H1 (cell line): ENCODE results near the gene ANKS1B. TPM values are rescaled to one million over a fixed set of nuclear protein-coding genes. Genes with fewer than 3 reads are reported as not detected.

Source experiments
- CTCF ChIA-PET: fragments of 300-600 bp; sonication (Branson Sonifier 250); formaldehyde crosslinking; loops from one replicate; lab custom pipeline; 2021; ENCODE audit not compliant: partially characterized antibody; lab: Charles Lee
- POLR2A ChIA-PET: fragments of 300-600 bp; sonication (Branson Sonifier 250); formaldehyde crosslinking; loops from one replicate; lab custom pipeline; 2021; ENCODE audit warnings: inconsistent platforms; ENCODE audit not compliant: partially characterized antibody; lab: Charles Lee
- DNase-seq, 2 experiments: peaks; one replicate each; pipeline versions ENCODE4 v3.0.0 to v3.0.0-alpha.2; 2010 to 2022; ENCODE audit warnings: low spot score in 2 of 2, low read depth in 1 of 2, mixed read lengths in 1 of 2
- FAIRE-seq: peaks from 2 replicates; lab custom pipeline; 2011; peaks lifted over from hg19 to GRCh38; lab: Jason Lieb, UNC
- H2AFZ ChIP-seq: 2 replicates; pipeline ENCODE4 v1.8.1; 2012; ENCODE audit warnings: low read length, inconsistent platforms
- H2AK5ac ChIP-seq: 2 replicates; pipeline ENCODE4 v1.6.1; 2013; ENCODE audit warnings: low read depth, low read length
- H2BK120ac ChIP-seq: replicated peaks from 2 replicates; pipeline ENCODE3; 2013; ENCODE audit warnings: low read depth, low read length, inconsistent platforms
- H2BK12ac ChIP-seq: 2 replicates; pipeline ENCODE4 v1.6.1; 2013; ENCODE audit warnings: low read depth, low read length
- H2BK15ac ChIP-seq: 2 replicates; pipeline ENCODE4 v1.6.1; 2013; ENCODE audit warnings: low read length
- H2BK20ac ChIP-seq: 2 replicates; pipeline ENCODE4 v1.6.1; 2013; ENCODE audit warnings: low read length
- H2BK5ac ChIP-seq: 2 replicates; pipeline ENCODE4 v1.6.1; 2013; ENCODE audit warnings: low read depth, low read length
- H3K14ac ChIP-seq: 2 replicates; pipeline ENCODE4 v1.6.1; 2013; ENCODE audit warnings: inconsistent platforms; ENCODE audit not compliant: insufficient read length
- H3K18ac ChIP-seq: 2 replicates; pipeline ENCODE4 v1.6.1; 2013; ENCODE audit warnings: low read length; ENCODE audit errors: extremely low read depth
- H3K23ac ChIP-seq: 2 replicates; pipeline ENCODE4 v1.6.1; 2013; ENCODE audit warnings: inconsistent platforms; ENCODE audit not compliant: insufficient read length
- H3K23me2 ChIP-seq: 2 replicates; pipeline ENCODE4 v1.6.1; 2013; ENCODE audit warnings: low read depth, low read length
- H3K27ac ChIP-seq: 2 replicates; pipeline ENCODE4 v1.6.1; 2011; ENCODE audit warnings: low read depth, low read length, inconsistent platforms
- H3K27me3 ChIP-seq, 4 experiments: replicated peaks in 1 of 4; 1 replicate in 1 of 4; 2 replicates in 3 of 4; pipeline versions ENCODE4 v1.6.1 to v1.8.1; 2011 to 2013; ENCODE audit warnings: low read length in 3 of 4, mild to moderate bottlenecking in 3 of 4, inconsistent platforms in 2 of 4, mixed read lengths in 2 of 4, moderate library complexity in 1 of 4; ENCODE audit not compliant: control insufficient read depth in 3 of 4, insufficient read depth in 3 of 4; ENCODE audit errors: extremely low read depth in 1 of 4
- H3K36me3 ChIP-seq, 4 experiments: 2 replicates each; pipeline versions ENCODE4 v1.6.1 to v1.8.1; 2011 to 2013; ENCODE audit warnings: mild to moderate bottlenecking in 4 of 4, low read length in 3 of 4, moderate library complexity in 2 of 4, control low read depth in 1 of 4, inconsistent platforms in 1 of 4; ENCODE audit not compliant: insufficient read depth in 4 of 4, control insufficient read depth in 2 of 4
- H3K4ac ChIP-seq: replicated peaks from 2 replicates; pipeline ENCODE3; 2013; ENCODE audit warnings: low read length, low read depth, mixed read lengths, inconsistent platforms; ENCODE audit not compliant: insufficient read length
- H3K4me1 ChIP-seq, 4 experiments: replicated peaks in 1 of 4; 1 replicate in 1 of 4; 2 replicates in 3 of 4; pipeline versions ENCODE4 v1.6.1 to v1.8.1; 2011 to 2013; ENCODE audit warnings: low read length in 3 of 4, inconsistent platforms in 2 of 4, mixed read lengths in 1 of 4; ENCODE audit not compliant: insufficient read depth in 4 of 4, control insufficient read depth in 3 of 4
- H3K4me2 ChIP-seq, 2 experiments: 2 replicates each; pipeline versions ENCODE4 v1.6.1 to v1.8.1; 2011 to 2013; ENCODE audit warnings: low read depth in 2 of 2, low read length in 2 of 2, control low read depth in 1 of 2, inconsistent platforms in 1 of 2, mild to moderate bottlenecking in 1 of 2; ENCODE audit not compliant: insufficient read depth in 1 of 2
- H3K4me3 ChIP-seq, 4 experiments: fragments of 200-600, 300-600 bp in 1 of 4; sonication (generic), shearing (Covaris generic), sonication (Bioruptor Twin) in 1 of 4; 2 replicates each; pipeline versions ENCODE4 v1.5.1 to v1.8.1; 2011 to 2016; ENCODE audit warnings: low read length in 4 of 4, low read depth in 3 of 4, control low read depth in 2 of 4, inconsistent platforms in 2 of 4, mild to moderate bottlenecking in 2 of 4, mixed read lengths in 1 of 4, moderate library complexity in 1 of 4; ENCODE audit not compliant: insufficient read depth in 2 of 4; ENCODE audit errors: extremely low read depth in 1 of 4
- H3K56ac ChIP-seq: replicated peaks from 2 replicates; pipeline ENCODE3; 2013; ENCODE audit warnings: low read depth, mild to moderate bottlenecking, mixed read lengths, low read length, inconsistent platforms; ENCODE audit not compliant: insufficient read length
- H3K79me1 ChIP-seq: 2 replicates; pipeline ENCODE4 v1.6.1; 2013; ENCODE audit warnings: low read depth, low read length, control low read depth
- H3K79me2 ChIP-seq, 2 experiments: 2 replicates each; pipeline versions ENCODE4 v1.6.1 to v1.8.1; 2012 to 2013; ENCODE audit warnings: low read length in 2 of 2, mild to moderate bottlenecking in 2 of 2, inconsistent platforms in 1 of 2; ENCODE audit not compliant: insufficient read depth in 2 of 2, control insufficient read depth in 1 of 2
- H3K9ac ChIP-seq, 4 experiments: replicated peaks in 1 of 4; 1 replicate in 1 of 4; 2 replicates in 3 of 4; pipeline versions ENCODE4 v1.6.1 to v1.8.1; 2011 to 2013; ENCODE audit warnings: low read depth in 3 of 4, low read length in 3 of 4, control low read depth in 2 of 4, mild to moderate bottlenecking in 2 of 4, moderate library complexity in 2 of 4, inconsistent platforms in 1 of 4; ENCODE audit errors: extremely low read depth in 1 of 4
- H3K9me3 ChIP-seq, 2 experiments: 2 replicates each; pipeline versions ENCODE4 v1.6.1 to v1.8.1; 2012 to 2013; ENCODE audit warnings: mild to moderate bottlenecking in 2 of 2, moderate library complexity in 2 of 2, control low read depth in 1 of 2, inconsistent platforms in 1 of 2, low read depth in 1 of 2, low read length in 1 of 2, mixed read lengths in 1 of 2; ENCODE audit not compliant: insufficient read depth in 2 of 2
- H4K20me1 ChIP-seq, 2 experiments: replicated peaks in 1 of 2; 2 replicates each; pipeline versions ENCODE3 to v1.8.1; 2011 to 2013; ENCODE audit warnings: inconsistent platforms in 2 of 2, low read length in 2 of 2, mild to moderate bottlenecking in 1 of 2; ENCODE audit not compliant: insufficient read depth in 2 of 2, control insufficient read depth in 1 of 2
- H4K5ac ChIP-seq: 2 replicates; pipeline ENCODE4 v1.6.1; 2013; ENCODE audit warnings: low read length, low read depth, mixed read lengths, inconsistent platforms; ENCODE audit not compliant: insufficient read length
- H4K8ac ChIP-seq: 2 replicates; pipeline ENCODE4 v1.8.0; 2013; ENCODE audit warnings: mild to moderate bottlenecking, moderate library complexity, low read length, inconsistent platforms; ENCODE audit not compliant: insufficient read depth; ENCODE audit errors: extremely low read depth
- H4K91ac ChIP-seq: replicated peaks from 2 replicates; pipeline ENCODE3; 2013; ENCODE audit warnings: low read length, mixed read lengths, inconsistent platforms; ENCODE audit not compliant: insufficient read length
- ATF3 ChIP-seq: IDR thresholded peaks from 2 replicates; pipeline ENCODE4 v1.6.1; 2011; ENCODE audit warnings: low read depth, mild to moderate bottlenecking, low read length; ENCODE audit not compliant: insufficient read depth
- CHD1 ChIP-seq: IDR thresholded peaks from 2 replicates; pipeline ENCODE4 v1.6.1; 2012; ENCODE audit warnings: low read depth, low read length, improper control_type of control experiment
- GABPA ChIP-seq: IDR thresholded peaks from 2 replicates; pipeline ENCODE4 v1.6.1; 2011; ENCODE audit warnings: mild to moderate bottlenecking, low read length, moderate library complexity, borderline replicate concordance; ENCODE audit not compliant: insufficient read depth
- POLR2A ChIP-seq, 2 experiments: IDR thresholded peaks; 1 replicate in 1 of 2; 2 replicates in 1 of 2; pipeline ENCODE4 v1.6.1; 2011; ENCODE audit warnings: low read depth in 2 of 2, low read length in 2 of 2, mild to moderate bottlenecking in 2 of 2; ENCODE audit errors: control extremely low read depth in 1 of 2
- SUZ12 ChIP-seq: fragments of 200-600 bp; sonication (generic); IDR thresholded peaks from 2 replicates; pipeline ENCODE4 v1.6.1; 2012; ENCODE audit warnings: mild to moderate bottlenecking, inconsistent platforms, low read length, moderate library complexity, mixed read lengths
- TAF7 ChIP-seq: optimal IDR thresholded peaks from 2 replicates; pipeline ENCODE3; 2011; ENCODE audit warnings: low read depth, mild to moderate bottlenecking, inconsistent platforms, low read length, moderate library complexity, borderline replicate concordance
- USF2 ChIP-seq: IDR thresholded peaks from 2 replicates; pipeline ENCODE4 v1.6.1; 2011; ENCODE audit warnings: low read length, improper control_type of control experiment
- ZNF274 ChIP-seq: IDR thresholded peaks from 2 replicates; pipeline ENCODE4 v1.7.0; 2012; ENCODE audit warnings: low read length, borderline replicate concordance; ENCODE audit errors: extremely low read depth
- WGBS, 2 experiments: shearing (Covaris generic) in 1 of 2; methylation state at CpG; one replicate each; pipeline versions ENCODE4 v1.1.6 to v1.1.7; 2013 to 2015; ENCODE audit warnings: low lambda C conversion rate in 2 of 2, mixed read lengths in 2 of 2, inconsistent platforms in 1 of 2, low coverage in 1 of 2, missing lambda C conversion rate in 1 of 2; ENCODE audit not compliant: insufficient replicate concordance in 2 of 2, insufficient coverage in 1 of 2, insufficient read length in 1 of 2; ENCODE audit errors: extremely low coverage in 1 of 2, missing lambda C conversion rate in 1 of 2; 5-methylcytosine and 5-hydroxymethylcytosine counted together
- polyA plus RNA-seq, 7 experiments: library from polyadenylated mRNA; depleted of rRNA in 3 of 7; stranded (reverse) in 5 of 7; unstranded in 2 of 7; fragments of >200 nt in 5 of 7; fragments of 200-250 nt in 2 of 7; gene quantifications; 1 replicate in 5 of 7; 2 replicates in 1 of 7; 4 replicates in 1 of 7; pipeline versions ENCODE4 v1.2.1 to v1.2.3, GENCODE V29; 2011 to 2013; ENCODE audit warnings: missing spikeins in 2 of 7, mixed read lengths in 2 of 7
- total RNA-seq: library from RNA; stranded (reverse); fragmentation: NEBNext Ultra II Directional; extraction: Animal tissue kit (Norgen Biotek cat#: 25700); gene quantifications from 2 replicates; pipeline ENCODE4 v1.2.1, GENCODE V29; 2021

ANKS1B gene
- total and polyA plus RNA-seq, 2 of the 8 experiments (the other 6 are each of a cell fraction or from before 2014, with no cell fraction given) = 2.7 to 6.1 TPM

- Histone ChIP-seq H4K5ac (no peak overlapping the region), H3K4me3 (no peak overlapping the region), H4K8ac (no peak overlapping the region), H3K9ac (0 out of 7 replicates have a peak overlapping the region, but pooled peaks of 1 of the 4 experiments have one; percentile 3), H3K36me3 (no peaks in the 10 kb centered on the region), H2AK5ac (no peak overlapping the region), H3K79me1 (no peaks in the 10 kb centered on the region), H3K18ac (no peak overlapping the region), H3K4ac (no peak overlapping the region), H3K4me2 (no peak overlapping the region), H3K79me2 (no peaks in the 10 kb centered on the region), H3K23ac (no peak overlapping the region), H2BK12ac (no peak overlapping the region), H3K9me3 (no peaks in the 10 kb centered on the region), H4K20me1 (no peaks in the 10 kb centered on the region), H3K27ac (no peak overlapping the region), H3K14ac (no peak overlapping the region), H3K4me1 (no peaks in the 10 kb centered on the region), H2AFZ (no peak overlapping the region), H2BK20ac (no peak overlapping the region), H2BK15ac (no peak overlapping the region), H2BK5ac (no peak overlapping the region), H3K23me2 (no peaks in the 10 kb centered on the region), H2BK120ac (no peak overlapping the region), H3K27me3 (no peaks in the 10 kb centered on the region), H3K56ac (no peak overlapping the region), H4K91ac (no peak overlapping the region)
- FAIRE-seq (no peak), DNase-seq (no peak)
- TF ChIP-seq USF2 (no peak), ZNF274 (no peak), SUZ12 (no peak), CHD1 (no peak), GABPA (no peak), POLR2A (IDR thresholded peaks at IDR 0.05; ENCODE audit: control extremely low read depth in 1 of 2, low read depth in 2 of 2, low read length in 2 of 2) (no peak), TAF7 (no peak), ATF3 (no peak)
- CTCF ChIA-PET = interaction anchor here (0.8 to 1.0 kb wide), 2 partner anchors 13 to 68 kb away, joined by 3 read pairs; no protein-coding TSS in a partner anchor
- WGBS, 2 experiments = 95% methylated on average over 5 of the region's 5 CpGs; no CpG with 5 or more reads in 1 of the 2 experiments
- POLR2A ChIA-PET = no interaction called here
Measured at GRCh38 chr12:98788396-98788795, 1196.3 kb downstream of the ANKS1B start.
